Measurements from ENCODE around the gene TSTD1. TPM values are rescaled to one million over a fixed set of nuclear protein-coding genes. Genes with fewer than 3 reads are reported as not detected.

The TSTD1 gene
- 0.22 to 0.33 TPM (median 0.30 TPM) in 4 of 5 replicates, not detected in the other for total RNA-seq (2022; extraction: Qiagen RNA extraction; ENCODE audit: low read depth)

GRCh38 chr1:161038523-161039153 lies at the start of gene TSTD1:
TSS of gene TSTD1 (minus strand) at chr1:161038964. CDS start at chr1:161038889, 75 bp downstream.

GRCh38 chr1:161069731-161070270 lies 31.0 kb upstream of the TSTD1 start, which contains the start of gene ARHGAP30:
TSS of gene ARHGAP30 (minus strand) at chr1:161069891. CDS start at chr1:161069624, 267 bp downstream.

GRCh38 chr1:161045736-161046604 lies 7.2 kb upstream of the TSTD1 start, which contains the start of gene USF1:
TSS of gene USF1 (minus strand) at chr1:161045977. CDS start at chr1:161043275, 2,702 bp downstream.

GRCh38 chr1:161020509-161021164 lies 18.1 kb downstream of the TSTD1 start, which contains the start of gene F11R:
TSS of gene F11R (minus strand) at chr1:161021152. CDS start at chr1:161021073, 79 bp downstream.

Other genes starting within 250 kb of the TSTD1 start
- gene LY9, start 242.8 kb downstream of the TSTD1 start, total RNA-seq (2022; extraction: Qiagen RNA extraction; ENCODE audit: low read depth): 0.11 to 0.22 TPM (median 0.16 TPM) in 5 replicates
- gene CD244, start 176.1 kb downstream of the TSTD1 start, total RNA-seq (2022; extraction: Qiagen RNA extraction; ENCODE audit: low read depth): not detected in 5 replicates
- not detected in 5 replicates for gene ITLN1, start 153.8 kb downstream of the TSTD1 start, total RNA-seq (2022; extraction: Qiagen RNA extraction; ENCODE audit: low read depth)
- 0.30 to 0.93 TPM (median 0.57 TPM) in 5 replicates for gene ITLN2, start 84.2 kb downstream of the TSTD1 start, total RNA-seq (2022; extraction: Qiagen RNA extraction; ENCODE audit: low read depth)
- 46.4 to 85.2 TPM (median 65.9 TPM) in 5 replicates for gene F11R, start 17.8 kb downstream of the TSTD1 start, total RNA-seq (2022; extraction: Qiagen RNA extraction; ENCODE audit: low read depth)
- 49.1 to 56.7 TPM (median 53.8 TPM) in 5 replicates for gene USF1, start 7.0 kb upstream of the TSTD1 start, total RNA-seq (2022; extraction: Qiagen RNA extraction; ENCODE audit: low read depth)
- gene ARHGAP30, start 30.9 kb upstream of the TSTD1 start, total RNA-seq (2022; extraction: Qiagen RNA extraction; ENCODE audit: low read depth): 0.07 to 0.14 TPM (median 0.10 TPM) in 4 of 5 replicates, not detected in the other
- gene NECTIN4, start 50.6 kb upstream of the TSTD1 start, total RNA-seq (2022; extraction: Qiagen RNA extraction; ENCODE audit: low read depth): 2.0 to 3.1 TPM (median 2.1 TPM) in 5 replicates
- gene KLHDC9, start 59.4 kb upstream of the TSTD1 start, total RNA-seq (2022; extraction: Qiagen RNA extraction; ENCODE audit: low read depth): 1.4 to 2.0 TPM (median 1.6 TPM) in 5 replicates
- gene PFDN2, start 79.1 kb upstream of the TSTD1 start, total RNA-seq (2022; extraction: Qiagen RNA extraction; ENCODE audit: low read depth): 103 to 127 TPM (median 108 TPM) in 5 replicates
- gene NIT1, start 79.1 kb upstream of the TSTD1 start, total RNA-seq (2022; extraction: Qiagen RNA extraction; ENCODE audit: low read depth): 28.4 to 32.9 TPM (median 30.2 TPM) in 5 replicates
- gene DEDD, start 93.7 kb upstream of the TSTD1 start, total RNA-seq (2022; extraction: Qiagen RNA extraction; ENCODE audit: low read depth): 26.5 to 32.2 TPM (median 30.1 TPM) in 5 replicates
- gene UFC1, start 115.0 kb upstream of the TSTD1 start, total RNA-seq (2022; extraction: Qiagen RNA extraction; ENCODE audit: low read depth): 83.0 to 144 TPM (median 90.5 TPM) in 5 replicates
- gene USP21, start 120.5 kb upstream of the TSTD1 start, total RNA-seq (2022; extraction: Qiagen RNA extraction; ENCODE audit: low read depth): 16.0 to 23.4 TPM (median 21.1 TPM) in 5 replicates
- 13.8 to 17.2 TPM (median 14.6 TPM) in 5 replicates for gene PPOX, start 127.5 kb upstream of the TSTD1 start, total RNA-seq (2022; extraction: Qiagen RNA extraction; ENCODE audit: low read depth)
- gene B4GALT3, start 138.5 kb upstream of the TSTD1 start, total RNA-seq (2022; extraction: Qiagen RNA extraction; ENCODE audit: low read depth): 22.6 to 27.7 TPM (median 26.3 TPM) in 5 replicates
- 0.03 TPM in 1 of 5 replicates, not detected in the others for gene ADAMTS4, start 160.1 kb upstream of the TSTD1 start, total RNA-seq (2022; extraction: Qiagen RNA extraction; ENCODE audit: low read depth)
- 75.9 to 106 TPM (median 84.1 TPM) in 5 replicates for gene NDUFS2, start 163.4 kb upstream of the TSTD1 start, total RNA-seq (2022; extraction: Qiagen RNA extraction; ENCODE audit: low read depth)
- 0.46 to 0.74 TPM in 2 of 5 replicates, not detected in the others for gene FCER1G, start 176.3 kb upstream of the TSTD1 start, total RNA-seq (2022; extraction: Qiagen RNA extraction; ENCODE audit: low read depth)
- gene APOA2, start 184.7 kb upstream of the TSTD1 start, total RNA-seq (2022; extraction: Qiagen RNA extraction; ENCODE audit: low read depth): 3.2 TPM in 1 of 5 replicates, not detected in the others
- gene TOMM40L, start 187.1 kb upstream of the TSTD1 start, total RNA-seq (2022; extraction: Qiagen RNA extraction; ENCODE audit: low read depth): 9.3 to 12.6 TPM (median 11.7 TPM) in 5 replicates
- 0.26 TPM in 1 of 5 replicates, not detected in the others for gene NR1I3, start 199.2 kb upstream of the TSTD1 start, total RNA-seq (2022; extraction: Qiagen RNA extraction; ENCODE audit: low read depth)
- 0.10 to 0.11 TPM in 2 of 5 replicates, not detected in the others for gene PCP4L1, start 219.8 kb upstream of the TSTD1 start, total RNA-seq (2022; extraction: Qiagen RNA extraction; ENCODE audit: low read depth)